NCI-H69 (cell line): ENCODE data around the gene ANO6.
A peak's percentile ranks its signal among the peaks of the same experiment; 100 is the strongest.

ENCODE experiments used
- DNase-seq: peaks from one replicate; lab custom pipeline; 2025; lab: John Stamatoyannopoulos, UW

Gene ANO6

DNA sequence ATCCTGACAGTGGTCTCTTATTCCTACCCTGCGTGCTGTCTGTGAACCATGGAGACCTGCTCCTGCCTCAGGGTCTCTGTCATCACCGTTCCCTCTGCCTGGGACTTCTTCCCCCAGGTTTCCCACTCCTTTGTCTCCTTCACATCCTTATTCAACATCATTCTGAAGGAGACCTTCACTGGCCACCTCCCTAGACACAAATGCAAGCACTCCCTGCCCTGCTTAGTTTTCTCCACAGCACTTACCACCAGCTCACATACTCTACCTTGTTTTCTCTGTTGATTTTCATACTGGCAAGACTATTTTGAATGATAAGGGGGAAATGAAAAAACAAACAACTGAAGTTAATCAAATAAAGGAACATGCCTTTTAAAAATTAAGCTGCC is 192.8 kb downstream of the ANO6 start:
- no peak for DNase-seq

DNA sequence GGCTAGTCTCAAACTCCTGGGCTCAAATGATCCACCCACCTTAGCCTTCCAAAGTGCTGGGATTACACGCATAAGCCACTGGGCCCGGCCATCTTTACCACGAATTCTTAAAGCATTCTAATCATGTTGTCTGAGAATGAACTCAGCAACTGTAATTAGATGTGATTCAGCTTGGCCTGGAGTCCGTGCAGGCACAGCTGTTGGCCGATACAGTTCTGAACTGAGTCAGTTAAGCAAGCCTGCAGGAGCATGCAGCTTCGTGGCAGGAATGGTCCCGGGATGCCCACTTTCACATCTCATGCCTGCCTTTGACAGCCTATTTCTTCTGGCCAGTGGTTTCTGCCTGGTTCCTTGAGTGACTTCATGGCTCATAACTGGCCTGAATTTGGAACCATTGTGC is 194.1 kb downstream of the ANO6 start:
- no peak for DNase-seq

DNA sequence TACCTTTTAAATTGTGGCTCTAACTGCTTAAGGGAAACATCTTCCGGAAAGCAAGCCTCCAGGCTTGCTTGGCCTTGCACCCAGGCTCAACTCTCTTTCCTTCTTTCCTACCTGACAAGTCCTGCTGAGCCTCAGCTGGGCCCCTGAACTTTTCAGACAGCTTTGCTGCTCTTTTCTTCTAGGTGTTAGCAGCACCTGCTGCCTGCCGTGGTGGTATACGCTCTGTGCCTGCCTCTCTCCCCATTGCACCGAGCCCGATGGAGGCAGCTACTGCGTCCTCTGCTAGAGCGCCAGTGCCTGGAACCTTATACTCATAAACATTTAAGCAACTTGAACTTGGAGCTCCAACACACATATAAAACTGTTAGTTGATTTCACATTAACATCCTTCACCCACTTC is 195.7 kb downstream of the ANO6 start:
- DNase-seq, result no peak

DNA sequence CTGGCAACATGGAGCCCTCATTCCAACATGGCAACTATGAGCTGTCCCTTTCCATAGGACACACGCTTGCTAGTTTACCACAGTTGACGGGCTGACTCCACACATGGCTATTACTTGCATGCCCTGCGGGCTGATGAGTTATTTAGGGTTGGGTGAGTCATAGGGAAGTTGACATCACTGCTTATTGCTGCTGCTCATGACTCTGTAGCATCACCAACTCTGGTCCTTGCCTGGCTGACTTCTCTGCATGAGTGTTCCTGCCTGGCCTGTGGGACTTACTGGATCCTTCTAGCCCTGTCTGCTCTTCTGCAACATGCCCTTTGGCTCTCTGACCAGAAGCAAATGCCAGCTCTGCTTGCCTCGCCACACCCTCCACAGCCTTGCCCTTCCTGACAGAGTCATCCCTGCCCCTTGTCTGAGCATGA is 199.5 kb downstream of the ANO6 start:
- DNase-seq, result no peak

DNA sequence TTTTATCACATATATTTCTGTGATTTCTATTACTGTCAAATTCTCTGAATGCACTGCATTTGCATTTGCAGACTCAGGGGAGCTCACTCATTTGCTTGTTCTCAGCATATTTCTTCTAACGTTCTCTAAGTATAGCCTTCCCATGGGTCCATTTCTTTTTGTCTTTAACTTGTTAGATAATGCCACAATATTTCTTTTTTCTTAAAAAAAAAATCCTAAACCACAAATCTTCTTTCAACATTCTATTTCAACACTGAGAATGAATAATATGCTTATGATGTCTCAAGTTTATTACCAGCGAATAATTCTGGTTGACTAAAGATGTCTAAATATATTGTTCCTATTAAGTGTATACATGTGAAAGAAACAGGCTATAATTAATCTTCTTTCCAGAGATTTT is 200.2 kb downstream of the ANO6 start:
- DNase-seq, result no peak

DNA sequence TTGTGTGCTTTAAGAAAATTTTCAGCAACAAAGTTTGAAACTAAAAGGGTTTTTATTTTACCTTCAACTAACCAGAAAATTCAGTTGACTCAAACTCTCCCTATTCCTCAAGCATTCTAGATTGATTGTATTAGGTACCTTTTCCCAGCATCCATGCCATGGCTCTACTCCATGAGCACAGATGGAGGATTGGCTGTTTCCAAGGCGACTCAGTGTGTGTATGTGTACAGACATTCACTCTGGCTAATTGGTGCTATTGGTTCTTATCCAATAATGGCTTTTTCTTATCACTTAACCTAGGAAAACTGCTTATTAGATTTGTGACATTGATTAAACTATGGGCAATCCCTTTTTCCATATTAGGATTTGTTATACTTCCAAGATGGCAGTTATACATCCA is 202.6 kb downstream of the ANO6 start:
- peak; percentile 21 for DNase-seq

DNA sequence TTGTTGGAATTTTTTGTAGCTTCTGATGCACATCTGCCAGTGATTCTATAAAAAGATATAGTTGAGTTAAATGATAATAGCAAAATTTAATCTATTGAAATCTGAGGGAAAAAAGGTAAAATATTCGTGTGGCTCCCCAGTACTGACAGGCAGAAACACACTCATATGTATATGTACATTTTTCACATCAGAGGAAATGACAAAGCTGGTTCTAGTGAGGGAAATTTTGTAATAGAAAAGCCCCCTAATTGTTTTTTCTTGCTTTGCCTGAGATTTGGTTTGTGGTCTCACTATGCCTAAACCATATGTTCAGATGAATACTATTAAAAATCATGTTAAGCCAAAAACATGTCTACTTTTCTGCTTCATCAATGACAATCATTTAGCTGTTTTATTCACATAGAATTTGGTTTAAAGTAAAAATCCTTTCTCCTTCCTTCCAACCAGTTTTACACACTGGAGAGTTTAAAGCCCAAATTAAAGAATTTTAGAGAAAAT is 203.5 kb downstream of the ANO6 start:
- DNase-seq, result no peak

DNA sequence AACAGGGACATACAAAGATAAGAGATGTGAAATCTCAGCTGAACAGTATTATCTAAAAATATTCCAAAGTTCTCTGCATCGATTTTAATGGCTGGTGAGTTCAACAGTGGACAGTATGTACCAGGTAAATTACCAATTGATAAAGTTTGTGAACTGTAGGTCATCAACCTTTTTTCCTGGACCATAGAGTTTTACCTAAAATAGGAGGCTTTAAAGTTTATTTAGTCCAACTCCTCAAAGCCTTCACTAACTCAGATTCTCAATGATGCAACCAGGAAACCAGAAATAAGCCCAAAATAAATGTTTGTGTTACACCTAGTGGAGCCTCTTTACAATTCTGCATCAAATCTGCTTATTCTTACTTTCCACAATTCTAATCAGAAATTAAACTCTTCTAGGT is 205.8 kb downstream of the ANO6 start:
- DNase-seq, result no peak

DNA sequence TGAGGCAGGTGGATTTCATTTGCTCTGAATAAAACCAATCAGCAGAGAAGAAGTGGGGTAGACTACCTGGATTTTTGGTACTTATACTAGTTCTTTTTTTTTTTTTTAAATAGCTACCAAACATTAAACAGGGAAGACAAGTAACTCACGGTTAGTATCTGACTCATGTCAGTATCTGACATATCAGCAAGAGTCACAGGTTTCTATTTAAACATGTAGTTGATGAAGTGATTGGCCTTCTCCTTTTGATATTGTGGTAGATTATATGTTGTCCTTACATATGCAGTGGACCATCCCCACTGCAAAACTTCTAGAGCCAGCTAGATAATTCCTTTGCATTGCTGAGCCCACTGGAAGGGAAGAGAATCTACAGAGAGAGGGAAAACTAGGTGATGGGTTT is 208.0 kb downstream of the ANO6 start:
- no peak for DNase-seq

DNA sequence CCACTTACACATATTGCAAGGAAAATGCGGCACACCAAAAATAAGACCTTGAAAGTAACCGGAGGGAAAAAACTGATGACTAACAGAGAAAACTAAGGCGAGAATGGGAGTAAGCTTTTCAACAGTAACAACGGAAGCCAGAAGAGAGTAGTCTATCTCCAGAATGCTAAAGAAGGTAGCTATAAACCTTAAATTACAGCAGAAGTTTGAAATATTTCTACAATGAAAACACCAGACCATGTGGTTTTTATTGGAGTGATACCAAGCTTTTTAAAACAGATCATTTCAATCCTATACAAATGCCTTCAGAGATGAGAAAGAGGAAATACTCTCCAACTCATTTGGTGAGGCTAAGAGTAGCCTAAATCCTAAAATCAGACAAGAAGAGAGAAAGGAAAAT is 209.5 kb downstream of the ANO6 start:
- no peak for DNase-seq

DNA sequence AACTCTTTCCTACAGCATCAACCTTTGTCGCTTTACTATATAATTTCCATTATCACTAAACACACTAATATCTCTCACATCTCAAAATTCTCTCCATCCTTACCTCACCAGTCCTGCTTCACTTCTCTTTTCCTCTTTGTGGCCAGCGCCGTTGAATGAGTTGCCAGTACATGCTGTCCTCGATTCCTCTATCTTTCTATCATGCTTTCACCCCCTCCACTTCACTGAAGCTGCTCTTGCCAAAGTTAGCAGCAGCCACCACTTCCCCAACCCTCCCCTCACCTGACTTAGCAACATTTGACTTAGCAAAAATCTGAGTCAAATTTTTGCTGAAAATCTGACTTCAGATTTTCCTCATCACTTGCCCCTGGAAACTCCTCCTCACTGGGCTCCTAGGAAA is 210.4 kb downstream of the ANO6 start:
- DNase-seq, result no peak

DNA sequence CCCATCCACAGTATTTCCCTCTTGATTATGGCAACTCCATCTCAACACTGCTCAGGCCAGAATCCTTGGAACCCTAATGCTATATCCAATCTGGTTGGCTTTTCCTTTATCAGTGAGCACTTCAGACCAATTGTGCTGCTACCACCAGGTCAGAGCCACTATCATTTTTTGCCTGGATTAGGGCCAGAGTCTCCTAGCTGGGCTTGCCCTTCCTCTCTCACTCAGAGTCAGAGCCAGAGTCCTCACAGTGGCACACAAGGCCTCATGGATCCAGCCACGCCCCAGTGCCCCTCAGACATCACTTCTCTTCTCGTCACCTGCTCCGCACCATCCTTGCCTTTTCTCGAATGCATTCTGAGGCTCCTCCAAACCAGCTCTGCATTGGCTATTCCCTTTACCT is 211.1 kb downstream of the ANO6 start:
- no peak for DNase-seq

DNA sequence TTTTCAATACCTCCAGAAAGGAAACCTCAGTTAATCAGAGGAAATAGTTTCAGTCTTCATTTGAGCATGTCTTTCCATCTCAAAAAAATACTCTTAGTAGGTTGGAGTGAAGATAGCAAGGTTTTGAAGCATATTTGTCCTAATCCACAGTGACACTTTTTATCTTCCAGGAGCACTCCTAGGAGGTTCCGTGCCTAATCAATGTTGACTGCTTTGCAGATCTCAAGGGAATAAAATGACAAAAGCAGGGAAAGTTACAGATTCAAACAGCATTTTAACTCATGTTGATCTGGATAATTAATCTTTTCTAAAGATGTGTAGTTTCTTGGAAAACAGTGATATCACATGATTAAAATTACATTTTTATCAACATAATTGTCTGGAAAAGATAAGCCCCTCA is 213.9 kb downstream of the ANO6 start:
- DNase-seq, result no peak

DNA sequence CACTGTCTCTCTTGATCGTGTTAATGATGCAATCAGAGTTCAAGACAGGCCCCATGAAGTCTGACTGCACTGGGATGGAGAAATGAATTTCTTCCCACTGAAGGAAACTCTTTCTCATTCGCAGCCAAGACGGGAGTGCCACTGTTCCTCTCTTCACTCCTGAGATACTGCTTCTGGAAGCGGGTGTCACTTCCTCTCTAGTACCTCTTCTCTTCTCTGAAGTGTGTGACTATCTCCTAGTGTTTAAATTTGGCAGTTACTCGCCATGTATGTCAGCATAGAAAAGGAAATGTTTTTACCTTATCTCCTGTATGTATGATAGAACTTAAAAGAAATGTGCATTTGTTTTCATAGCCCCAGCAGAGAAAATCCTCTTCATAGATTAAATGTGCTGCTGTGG is 215.2 kb downstream of the ANO6 start:
- no peak for DNase-seq

DNA sequence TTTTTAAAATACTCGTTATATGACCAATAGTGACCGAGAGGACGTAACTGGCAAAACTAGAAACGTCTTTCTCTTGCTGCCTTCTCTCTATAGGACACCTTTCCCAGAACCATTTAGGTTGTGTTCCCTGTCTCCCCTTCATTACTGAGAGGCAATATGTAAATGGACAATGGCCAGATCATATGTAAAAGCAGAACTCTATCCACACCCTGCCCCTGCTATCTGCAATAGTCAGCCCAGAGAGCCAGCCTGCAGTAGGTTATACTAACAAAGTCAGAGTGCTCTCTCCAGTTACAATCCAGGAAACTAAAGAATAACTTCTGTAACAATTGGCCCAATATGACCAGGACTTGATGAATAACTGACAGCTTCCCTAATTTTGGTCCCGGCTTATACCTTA is 216.8 kb downstream of the ANO6 start:
- no peak for DNase-seq

DNA sequence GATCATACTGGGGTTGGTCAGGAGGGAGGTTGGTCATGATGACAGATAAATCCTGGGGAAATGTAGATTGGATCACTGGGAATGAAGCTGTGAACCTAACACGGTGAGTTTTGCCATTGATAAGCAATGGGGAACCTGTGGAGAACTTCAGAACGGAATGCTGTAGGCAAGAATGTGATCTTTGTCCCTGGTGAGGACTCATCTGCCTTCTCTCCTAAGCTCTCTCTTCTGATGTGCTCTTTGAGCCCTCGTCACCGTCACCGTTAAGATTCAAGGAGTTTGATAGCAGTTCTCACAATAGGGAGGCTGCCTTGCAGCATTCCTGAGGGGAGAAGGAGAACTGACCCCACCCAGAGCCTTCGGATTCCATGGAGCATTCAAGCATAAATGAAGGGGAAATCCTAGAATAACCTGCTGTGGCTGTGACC is 217.6 kb downstream of the ANO6 start:
- no peak for DNase-seq

DNA sequence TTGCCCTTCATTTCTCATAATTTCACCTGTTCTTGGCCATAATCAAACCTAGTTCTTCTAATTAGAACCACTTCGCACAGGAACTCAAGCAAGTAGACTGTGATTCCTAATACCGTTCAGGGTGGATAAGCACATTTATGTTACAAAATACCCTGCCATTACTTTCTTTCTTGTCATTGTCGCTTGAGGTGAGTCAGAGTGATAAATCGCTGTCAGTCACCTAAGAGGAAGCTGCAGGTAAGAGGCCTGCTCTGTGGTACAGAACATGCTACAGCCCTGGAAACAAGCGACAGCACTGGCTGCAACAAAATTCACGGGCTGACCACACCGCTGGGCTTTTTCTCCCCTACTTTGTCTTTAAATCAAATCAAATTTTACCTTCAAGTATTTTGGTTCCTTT is 218.2 kb downstream of the ANO6 start:
- no peak for DNase-seq

DNA sequence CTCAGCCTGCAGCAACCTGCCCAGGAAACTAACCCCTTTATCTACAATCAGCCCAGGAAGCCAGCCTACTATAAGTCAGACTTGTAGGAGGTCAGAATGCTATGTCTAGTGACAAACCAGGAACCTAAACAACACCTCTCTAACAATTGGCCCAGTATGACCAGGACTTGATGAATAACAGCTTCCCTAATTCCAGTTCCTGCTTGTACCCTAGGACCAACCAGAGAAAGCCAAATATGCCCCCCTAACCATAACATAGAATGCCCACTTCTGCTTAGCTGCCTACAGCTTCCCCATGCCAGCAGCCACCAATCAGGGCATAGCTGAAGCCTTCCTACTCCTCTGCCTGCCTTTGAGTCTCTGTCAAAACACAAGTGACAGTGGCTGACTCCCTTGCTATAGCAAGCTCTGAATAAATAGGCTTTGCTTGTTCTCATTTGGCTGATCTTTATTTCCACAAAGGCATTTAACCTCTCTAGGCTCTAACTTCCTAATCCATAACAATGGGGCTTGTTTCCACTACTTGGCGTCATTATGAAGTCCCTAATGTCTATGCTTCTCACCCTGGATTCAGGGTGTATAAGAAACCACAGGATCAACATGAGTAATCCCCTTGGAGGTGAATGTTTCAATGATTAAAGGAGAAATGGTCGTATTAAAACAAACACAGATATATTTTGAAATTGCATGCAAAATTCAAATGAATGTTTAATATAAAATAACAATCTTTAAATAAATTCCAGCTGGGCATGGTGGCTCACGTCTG is 220.2 kb downstream of the ANO6 start:
- DNase-seq, result no peak

DNA sequence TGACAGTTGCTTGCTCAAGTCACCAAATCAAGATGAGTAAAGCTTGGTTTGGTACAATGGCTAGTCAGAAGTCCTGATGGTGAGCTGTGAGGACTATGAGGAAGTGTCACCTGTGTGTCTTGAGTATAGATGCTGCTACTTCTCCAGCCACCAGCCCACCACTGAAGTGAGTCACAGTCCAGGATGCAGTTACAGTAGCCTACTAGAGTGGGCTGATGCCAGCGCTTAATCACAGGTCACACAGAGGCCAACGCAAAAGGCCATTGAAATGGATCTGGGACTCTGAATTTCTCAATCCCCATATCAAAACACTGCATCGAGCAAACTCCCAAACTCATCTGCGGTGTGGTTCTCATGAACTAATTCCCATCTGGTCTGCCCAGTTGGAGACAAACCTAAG is 223.1 kb downstream of the ANO6 start:
- no peak for DNase-seq

DNA sequence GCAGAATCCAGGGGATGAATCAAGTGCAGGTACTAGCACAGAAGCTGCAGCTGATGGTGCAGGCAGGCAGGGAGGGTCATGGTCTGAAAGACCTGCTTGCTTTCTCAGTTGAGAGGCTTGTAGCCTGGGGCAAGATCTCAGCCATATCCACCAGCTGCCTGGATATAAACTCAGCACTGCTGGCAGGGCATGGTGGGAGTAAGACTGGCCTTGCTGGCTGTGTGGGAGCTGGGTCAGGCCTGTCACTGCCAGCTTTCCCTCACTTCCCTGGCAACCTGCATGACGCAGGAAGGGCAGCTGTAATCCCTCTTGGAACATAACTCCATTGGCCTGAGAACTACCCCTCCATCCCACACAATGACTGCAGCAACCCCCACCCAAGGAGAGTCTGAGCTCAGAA is 230.1 kb downstream of the ANO6 start:
- peak; percentile 66 for DNase-seq

DNA sequence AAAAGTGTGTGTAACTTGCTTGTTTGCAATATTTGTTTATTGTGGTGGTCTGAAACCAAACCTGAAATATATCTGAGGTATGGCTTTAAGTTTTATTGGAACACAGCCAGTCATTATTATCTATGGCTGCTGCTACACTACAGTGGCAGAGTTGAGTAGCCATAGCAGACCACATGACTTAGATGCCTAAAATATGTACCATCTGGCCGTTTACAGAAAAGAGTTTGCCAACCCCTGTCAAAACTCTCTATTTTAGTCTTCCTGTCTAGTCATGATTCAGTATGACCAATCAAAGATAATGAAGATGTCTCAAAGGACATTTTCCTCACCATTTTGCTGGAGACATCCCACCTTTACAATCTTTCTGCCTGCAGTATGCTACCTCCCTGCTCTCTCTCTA is 242.3 kb downstream of the ANO6 start:
- DNase-seq, result no peak

DNA sequence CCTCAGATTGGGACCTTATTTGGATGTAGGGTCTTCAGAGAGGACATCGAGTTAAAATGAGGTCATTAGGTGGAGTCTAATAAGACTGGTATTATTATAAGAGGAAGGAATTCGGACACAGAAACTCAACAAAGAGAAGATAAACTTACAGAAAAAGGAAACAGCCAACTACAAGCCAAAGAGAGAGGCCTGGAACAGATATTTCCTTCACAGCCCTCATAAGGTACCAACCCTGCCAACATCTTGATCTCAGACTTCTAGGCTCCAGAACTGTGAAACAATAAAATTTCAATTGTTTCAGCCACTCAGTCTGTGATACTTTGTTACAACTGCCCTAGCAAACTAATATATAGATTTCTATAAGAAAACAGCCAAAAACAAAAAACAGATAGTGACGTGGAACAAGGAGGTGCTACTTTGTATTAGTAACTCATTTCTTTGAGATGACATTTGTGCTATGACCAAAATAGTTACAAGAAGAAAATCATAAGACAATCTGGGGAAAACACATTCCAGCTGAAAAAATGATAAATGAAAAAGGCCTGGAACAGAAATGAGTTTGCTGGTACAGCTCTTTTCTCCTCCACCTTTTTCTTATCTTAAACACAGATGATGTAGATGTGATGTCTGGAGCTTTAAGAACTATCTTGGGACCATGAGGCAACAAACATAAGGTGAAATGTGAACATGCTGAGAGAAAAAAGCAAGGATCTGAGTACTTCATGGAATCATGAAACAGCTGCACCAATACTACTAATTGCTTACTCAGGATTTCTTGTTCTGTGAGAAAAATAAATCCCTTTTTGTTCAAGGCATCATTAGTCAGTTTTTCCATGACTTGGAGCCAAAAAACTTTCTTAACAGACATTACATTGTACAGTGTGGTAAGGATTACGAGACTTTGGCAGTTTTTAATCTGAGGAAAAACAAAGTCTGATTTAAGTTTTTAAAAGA is 243.2 kb downstream of the ANO6 start:
- no peak for DNase-seq

DNA sequence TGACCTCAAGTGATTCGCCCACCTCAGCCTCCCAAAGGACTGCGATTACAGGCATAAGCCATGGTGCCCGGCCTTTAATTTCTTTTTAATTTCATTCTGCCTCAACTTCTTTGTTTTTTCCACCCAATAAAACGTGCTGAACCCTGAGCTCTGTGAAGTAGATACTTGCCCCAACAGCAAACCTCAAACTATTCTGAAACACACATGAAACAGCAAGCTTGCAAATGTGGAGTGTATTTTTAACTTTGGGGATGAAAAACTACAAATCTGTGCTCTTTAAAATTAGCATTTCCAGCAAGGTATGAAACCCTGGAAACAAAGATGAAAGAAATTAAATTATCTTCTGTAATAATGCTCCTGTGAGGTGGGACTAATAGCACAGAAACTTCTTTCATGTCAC is 246.6 kb downstream of the ANO6 start:
- DNase-seq, result no peak
